HG02852 (cell line): Measurements from ENCODE around the gene FADS3.

Experiments
- ATAC-seq: cut with Tn5 transposase; IDR thresholded peaks from one replicate; pipeline ENCODE4 v1.9.1; 2021; ENCODE audit warnings: mild to moderate bottlenecking, moderate library complexity; ENCODE audit not compliant: unreplicated experiment

FADS3 gene

DNA sequence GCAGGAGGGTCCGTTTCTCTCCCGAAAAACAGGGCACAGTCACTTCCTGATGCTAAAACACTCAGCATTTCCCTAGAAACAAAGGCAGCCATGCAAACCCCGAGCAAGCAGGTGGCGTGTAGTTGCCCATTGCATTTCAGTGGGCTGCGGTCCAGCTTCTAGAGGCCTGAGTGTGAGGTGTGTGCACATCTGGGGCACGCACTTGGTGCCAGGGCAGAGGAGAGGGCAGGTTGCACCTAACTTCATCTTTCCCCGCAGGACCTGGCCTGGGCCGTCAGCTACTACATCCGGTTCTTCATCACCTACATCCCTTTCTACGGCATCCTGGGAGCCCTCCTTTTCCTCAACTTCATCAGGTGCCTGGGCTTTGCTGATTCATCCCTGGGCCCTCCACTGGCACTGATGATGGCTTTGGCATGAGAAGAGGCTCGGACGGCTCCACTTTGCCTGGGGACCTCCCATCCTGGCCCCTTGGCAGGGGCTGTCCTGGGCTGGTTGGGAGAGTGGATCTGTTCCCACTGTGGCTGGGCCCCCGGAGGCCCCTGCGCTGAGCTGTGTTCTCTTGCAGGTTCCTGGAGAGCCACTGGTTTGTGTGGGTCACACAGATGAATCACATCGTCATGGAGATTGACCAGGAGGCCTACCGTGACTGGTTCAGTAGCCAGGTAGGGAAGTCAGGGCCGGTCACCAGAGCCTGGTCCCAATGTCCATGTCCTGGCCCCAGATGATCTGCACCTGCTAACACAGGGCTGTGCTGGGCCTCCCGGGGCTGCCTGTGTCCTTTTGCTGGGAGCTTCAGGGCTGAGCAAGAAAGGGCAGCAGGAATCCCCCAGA lies 28.4 kb downstream of the FADS3 start:
- no peak for ATAC-seq

DNA sequence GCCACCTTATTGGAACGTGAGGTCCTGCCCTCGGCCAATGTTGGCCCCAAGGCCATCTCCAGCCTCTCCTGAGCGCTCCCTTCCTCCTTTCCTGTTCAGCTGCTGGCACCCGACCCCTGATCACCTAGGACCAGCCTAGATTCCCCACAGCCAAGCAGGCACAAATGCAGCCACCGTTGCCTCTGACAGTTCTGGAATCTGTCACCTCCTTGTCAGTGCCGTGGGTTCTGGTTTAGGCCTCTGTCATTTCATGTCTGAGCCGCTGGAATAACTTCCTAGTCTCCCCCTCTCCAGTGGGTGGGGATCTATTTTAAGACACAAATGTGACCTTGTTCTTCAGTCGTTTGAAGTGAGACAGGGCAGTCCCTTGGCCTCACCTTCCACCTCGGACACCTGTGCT lies 29.7 kb downstream of the FADS3 start:
- no peak for ATAC-seq

DNA sequence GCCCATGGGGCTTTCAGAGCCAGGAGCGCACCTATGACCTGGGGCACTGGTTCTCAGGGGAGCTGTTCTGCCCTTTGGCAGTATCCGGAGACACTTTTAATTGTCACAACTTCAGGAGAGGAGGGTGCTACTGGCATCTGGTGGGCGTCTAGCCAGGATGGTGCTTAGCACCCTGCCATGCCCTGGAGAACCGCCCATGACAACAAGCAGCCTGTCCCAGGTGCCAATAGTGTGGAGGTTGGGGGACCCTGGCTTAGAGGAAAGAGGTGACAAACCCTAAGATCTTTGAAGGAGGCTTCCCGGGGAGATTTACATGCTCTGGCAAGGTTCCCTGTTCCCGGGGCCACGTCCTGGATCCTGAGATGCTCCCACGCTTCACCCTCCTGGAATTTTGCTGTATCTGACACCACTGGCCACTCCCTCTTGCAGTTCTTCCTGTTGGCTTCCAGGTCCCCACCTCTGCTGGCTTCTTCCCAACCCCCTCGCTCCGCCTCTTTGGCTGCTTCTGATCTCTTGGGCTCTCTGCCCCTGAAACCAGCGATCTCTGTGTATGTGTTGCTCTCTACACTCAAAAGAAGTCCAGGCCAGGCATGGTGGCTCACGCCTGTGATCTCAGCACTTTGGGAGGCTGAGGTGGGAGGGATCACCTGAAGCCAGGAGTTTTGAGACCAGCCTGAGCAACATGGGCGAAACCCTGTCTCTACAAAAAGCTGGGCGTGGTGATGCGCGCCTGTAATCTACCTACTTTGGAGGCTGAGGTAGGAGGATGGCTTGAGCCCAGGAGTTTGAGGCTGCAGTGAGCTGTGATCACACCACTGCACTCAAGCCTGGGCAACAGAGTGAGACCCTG lies 31.1 kb downstream of the FADS3 start:
- no peak for ATAC-seq

DNA sequence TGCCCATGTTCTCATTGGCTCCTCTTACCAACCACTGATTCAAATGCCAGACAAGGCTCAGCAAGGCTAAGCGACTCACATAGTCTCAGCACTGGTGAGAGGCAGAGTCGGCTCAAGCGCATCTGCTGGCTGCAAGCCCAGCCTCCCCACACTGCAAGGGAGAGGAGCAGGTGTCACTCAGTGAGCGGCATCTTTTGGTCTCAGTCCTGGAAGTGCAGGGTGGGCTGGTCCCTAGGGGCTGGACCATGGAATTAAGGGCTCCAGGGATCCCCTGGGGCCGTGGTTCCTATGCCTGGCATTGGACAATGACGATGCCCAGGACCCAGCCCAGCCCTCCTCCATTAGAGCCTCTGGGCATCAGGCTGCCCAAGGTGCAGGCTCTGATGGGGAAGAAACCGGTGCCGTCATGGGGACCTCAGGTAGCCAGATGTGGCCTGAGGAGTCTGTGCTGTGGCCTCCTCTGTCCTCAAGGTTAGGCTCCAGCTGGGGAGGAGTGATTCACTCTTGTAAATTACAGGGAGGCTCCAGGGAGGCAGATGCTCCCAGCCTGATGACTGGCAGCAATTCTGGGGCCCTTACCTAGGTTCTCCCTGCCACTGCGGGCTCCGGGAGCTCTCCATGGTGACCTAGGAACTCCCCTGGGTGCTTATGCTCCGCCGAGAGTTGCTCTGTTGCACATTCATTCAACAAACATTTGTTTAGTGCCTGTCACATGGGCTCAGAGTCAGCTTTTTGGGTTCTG lies 35.2 kb downstream of the FADS3 start:
- ATAC-seq = no peak

DNA sequence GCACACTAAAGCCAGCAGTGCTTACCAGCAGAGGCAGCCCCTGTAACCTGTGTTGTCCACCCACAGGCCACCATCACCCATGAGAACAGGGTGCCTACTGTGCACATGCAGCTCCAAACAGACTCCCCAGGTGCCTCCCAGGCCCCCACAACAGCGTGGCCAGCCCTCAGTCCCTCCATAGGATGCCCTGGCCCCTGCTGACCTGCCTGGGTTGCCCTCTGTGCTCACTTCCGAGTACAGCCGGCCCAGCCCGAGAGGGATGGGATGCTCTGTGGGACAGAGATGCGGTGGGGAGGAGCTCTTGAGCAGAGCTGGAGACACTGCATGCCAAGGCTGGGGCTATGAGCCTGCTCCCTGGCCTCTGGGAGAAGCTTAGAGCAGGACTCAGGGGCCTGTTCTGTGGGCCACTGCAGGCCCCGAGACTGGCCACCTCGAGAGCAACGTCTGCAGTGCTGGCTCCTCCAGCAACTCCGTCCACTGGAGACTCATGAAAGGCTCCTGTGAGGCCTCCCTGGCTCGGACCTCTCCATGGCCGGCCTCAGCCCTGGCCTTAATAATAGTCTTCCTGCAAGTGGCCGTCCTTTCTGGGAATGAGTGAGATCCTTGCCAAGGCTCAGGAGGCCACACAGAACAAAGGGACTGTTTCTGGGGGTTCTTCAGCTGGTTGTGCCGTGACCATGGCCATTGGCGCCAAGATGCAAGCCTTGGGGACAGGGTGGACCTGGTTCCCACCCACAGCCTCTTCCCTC lies 36.2 kb downstream of the FADS3 start:
- no peak for ATAC-seq

DNA sequence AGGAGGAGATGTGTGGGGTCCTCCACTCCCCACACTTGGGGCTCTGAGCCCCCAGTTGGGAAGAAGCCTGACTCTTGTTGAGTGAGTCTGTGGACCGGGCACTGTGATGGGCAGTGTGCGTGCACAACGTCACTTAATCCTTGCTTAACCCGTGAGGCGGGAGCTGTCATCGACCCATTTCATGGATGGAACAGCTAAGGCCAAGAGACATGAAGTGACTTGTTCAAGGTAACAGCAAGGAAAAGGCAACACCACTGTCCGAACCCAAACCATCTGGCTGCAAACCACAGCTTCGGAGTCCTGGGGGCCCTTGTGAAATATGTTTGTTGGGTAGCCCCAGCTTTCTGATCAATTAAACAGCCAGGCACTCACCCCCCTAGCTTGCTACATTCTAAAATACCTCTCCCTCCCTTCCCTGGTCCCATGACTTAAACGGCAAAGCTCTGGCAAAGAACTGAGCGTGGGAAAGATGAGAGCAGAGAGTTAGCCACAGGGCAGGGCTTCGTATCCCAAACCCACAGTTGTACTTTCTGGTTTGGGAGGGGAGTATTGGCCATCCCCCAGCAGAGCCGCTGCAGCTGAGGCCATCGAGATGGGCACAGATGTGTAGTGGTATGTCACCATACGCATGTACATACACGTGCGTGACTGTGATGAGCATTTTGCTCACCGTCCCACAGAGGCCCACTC lies 37.0 kb downstream of the FADS3 start:
- ATAC-seq = no peak

DNA sequence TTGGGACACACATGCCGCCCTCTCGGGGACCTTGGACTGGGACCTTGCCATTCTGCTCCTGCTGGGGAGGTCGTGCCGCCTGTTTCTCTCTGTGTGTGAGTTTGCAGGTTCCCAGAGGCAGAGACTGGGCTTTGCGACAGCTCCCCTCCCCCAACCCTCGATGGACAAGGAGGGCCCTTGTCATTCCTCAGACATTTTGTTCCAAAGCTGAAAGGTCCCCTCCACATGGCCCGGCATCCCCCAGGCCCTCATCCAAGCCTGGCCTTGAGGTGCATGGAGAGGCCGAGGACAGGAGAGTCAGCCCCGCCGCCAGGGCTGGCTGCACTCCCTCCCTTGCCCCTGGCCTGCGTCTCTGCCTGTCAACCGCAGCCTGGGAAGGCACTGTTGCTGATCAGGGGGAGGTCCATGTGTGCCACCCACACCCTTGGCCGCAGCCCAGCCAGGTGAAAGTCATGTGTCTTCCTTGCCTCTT lies 37.6 kb downstream of the FADS3 start:
- ATAC-seq = no peak

DNA sequence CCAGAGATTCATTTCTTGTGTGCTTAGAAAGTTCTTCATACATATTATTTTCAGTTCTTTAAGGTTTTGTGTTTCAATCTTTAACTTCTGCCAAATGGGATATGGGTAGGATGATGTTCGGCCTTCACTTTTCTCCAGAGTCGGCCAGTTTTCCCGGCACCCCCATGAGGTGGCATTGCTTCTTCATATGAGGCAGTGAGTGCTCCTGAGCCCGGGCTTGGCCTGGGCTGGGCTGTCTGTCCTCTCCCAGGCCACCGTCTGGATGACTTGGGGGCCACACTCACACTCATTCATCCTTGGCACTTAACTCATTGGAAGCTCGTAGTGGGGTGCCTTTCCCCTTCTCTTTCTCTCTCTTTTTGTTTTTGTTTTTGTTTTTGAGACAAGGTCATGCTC lies 39.4 kb downstream of the FADS3 start:
- ATAC-seq = no peak

DNA sequence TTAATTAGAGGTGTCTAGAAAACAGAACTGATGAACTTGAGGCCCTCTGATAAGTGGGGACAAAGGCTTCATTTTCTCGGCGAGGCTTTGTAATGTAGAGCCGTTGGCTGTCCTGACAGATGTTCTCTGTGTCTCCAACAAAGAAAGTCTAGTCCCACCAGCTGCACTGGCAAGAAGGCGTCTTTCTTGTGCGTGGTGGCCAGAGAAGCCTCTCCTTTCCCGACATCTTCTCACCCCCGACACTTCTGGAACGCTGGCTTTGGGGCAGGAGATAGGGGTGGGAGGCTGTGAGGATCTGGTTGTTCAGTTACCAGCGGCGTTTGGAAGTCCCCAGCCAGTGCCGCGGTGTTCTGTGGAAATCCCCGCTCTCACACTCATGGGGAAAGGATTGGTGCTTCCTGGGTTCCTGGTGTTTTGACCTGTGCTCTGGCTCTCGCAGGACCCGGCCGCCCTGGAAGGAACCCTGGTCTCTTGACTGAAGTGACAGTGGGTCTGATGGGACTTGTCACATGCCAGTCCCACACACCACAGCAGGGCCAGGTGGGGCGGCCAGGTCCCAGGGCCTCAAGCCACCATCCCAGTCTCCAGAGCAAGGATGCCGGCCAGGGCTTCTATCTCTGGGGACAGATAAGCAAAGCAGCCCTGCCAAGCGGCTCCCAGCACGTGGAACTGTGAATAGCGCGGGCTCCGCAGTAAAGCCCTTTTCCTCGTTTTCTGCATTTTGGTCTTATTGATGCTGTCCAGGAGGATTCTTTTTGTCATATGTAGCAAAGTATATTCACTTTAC lies 40.0 kb downstream of the FADS3 start:
- ATAC-seq = no peak

DNA sequence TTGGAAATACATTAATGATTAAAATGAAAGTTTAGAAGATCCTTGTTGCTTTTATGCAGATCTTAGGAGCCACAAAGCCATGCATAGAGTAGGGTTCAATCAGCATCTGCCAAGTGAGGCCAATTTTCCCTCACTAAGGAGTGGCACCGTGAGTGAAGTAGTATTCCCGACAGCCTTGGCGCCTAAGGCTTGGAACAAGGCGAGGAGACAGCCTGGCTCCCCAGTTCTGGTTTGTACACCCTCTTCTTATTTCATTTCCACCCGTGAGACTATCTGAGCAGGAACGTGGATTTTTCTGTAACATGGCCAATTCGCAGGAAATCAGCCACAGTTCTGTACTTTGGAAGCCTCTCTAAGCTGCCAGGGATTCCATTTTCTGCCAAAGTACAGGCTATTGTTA lies 40.7 kb downstream of the FADS3 start:
- ATAC-seq = no peak

DNA sequence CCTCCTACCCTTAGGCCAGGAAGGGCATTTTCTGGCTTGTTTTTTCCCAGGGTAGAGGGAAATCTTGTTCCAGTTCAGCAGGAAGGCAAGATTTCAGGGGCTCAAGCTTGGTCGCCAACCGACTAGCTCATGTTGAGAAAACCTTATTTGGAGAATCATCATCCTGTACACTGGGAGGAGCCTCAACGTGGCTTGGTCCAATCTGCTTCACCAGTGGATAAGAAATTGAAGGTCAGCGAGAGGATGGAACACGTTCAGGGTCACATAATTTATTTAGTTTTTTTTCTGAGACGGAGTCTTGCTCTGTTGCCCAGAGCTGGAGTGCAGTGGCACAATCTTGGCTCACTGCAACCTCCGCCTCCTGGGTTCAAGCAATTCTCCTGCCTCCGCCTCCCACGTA lies 42.7 kb downstream of the FADS3 start:
- no peak for ATAC-seq

DNA sequence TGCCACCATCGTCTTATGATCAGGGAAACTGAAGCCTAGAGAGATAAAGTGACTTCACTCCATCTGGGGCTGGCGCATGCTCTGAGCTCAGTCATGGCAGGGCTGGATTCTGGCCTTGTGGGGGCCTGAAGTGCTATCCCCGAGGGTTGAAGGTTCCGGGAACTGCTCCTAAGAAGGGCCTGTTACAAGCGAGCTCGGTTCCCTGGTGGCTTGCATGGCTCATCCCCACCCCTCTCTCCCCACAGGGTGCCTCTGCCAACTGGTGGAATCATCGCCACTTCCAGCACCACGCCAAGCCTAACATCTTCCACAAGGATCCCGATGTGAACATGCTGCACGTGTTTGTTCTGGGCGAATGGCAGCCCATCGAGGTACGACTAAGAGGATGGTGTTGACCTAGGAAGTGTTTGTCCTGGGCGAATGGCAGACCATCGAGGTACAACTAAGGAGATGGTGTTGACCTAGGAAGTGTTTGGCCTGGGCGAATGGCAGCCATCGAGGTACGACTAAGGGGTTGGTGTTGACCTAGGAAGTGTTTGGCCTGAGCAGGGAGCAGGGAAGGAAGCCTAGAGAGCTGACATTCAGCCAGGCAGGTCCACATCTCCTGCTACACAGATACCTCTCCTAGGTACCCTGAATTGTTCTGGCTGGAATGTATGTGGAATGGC lies 43.3 kb downstream of the FADS3 start:
- ATAC-seq = no peak

DNA sequence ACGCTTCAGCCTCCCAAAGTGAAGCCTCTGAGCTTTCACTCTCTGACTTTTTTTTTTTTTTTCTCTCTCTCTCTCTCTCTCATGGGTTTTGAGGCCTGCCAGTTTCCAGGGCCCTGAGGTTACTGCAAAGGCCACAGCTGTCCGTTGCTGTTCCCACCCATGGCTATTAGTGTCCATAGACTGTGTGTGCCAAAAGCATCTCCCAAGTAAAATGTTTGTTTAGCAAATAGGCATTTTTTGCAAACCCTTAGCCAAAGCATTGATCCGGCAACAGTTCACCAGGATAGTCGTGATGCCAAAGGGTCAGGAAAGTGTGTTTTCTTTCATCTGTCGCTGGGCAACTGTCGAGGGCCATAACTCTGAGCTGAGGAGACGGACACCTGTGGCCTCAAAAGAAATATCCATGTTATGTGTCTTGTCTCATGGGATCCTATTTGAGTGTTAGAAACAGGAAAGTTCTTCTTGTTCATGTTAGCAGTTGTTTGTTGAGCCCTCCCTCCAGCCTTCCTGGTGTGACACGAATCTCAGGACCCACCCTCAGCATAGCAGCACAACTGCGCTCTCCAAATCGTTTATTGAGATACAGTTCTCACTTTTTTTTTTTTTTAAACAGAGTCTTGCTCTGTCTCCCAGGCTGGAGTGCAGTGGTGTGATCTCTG lies 44.9 kb downstream of the FADS3 start:
- no peak for ATAC-seq

DNA sequence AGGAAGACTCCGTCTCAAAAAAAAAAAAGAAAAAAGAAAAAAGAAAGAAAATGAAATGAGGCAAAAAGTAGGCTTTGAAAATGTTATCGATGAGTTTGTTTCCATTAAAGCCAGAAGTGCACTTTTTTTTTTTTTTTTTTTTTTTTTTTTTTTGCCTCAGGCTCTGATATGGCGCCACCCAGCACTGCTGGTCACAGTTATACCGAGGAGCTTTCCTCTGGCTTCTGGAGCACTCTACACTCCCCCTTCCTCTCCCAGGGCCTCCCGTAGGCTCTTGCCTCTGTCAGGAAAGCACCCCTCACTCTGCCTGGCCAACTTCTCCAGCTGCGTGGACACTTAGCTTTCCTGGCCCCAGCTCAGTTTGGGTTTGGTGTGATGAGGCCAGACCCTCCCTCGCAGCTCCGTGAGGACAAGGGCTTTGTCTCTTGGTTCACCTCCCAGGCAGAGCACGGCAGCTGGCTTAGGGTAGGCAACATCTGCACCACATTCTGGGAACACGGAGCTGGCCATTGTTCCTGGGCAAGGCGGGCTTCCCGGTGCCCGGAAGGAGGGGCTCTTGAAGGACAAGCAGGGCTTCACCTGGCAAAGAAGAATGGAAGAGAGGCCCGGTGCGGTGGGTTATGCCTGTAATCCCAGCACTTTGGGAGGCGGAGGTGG lies 46.3 kb downstream of the FADS3 start:
- ATAC-seq = no peak

DNA sequence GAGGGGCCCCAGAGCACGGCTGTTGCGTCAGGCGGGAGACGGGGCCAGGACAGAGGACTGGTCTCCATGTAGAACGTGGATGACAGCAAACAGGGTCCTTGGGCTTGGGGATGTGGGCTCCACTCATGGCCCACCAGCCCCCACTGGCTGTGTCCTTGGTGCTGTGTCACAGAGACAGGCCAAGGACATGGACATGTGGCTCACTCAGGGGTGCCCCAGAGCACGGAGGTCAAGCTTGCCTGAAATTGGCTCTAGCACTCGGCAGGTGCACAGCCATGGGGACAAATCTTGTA lies 48.9 kb downstream of the FADS3 start:
- no peak for ATAC-seq

DNA sequence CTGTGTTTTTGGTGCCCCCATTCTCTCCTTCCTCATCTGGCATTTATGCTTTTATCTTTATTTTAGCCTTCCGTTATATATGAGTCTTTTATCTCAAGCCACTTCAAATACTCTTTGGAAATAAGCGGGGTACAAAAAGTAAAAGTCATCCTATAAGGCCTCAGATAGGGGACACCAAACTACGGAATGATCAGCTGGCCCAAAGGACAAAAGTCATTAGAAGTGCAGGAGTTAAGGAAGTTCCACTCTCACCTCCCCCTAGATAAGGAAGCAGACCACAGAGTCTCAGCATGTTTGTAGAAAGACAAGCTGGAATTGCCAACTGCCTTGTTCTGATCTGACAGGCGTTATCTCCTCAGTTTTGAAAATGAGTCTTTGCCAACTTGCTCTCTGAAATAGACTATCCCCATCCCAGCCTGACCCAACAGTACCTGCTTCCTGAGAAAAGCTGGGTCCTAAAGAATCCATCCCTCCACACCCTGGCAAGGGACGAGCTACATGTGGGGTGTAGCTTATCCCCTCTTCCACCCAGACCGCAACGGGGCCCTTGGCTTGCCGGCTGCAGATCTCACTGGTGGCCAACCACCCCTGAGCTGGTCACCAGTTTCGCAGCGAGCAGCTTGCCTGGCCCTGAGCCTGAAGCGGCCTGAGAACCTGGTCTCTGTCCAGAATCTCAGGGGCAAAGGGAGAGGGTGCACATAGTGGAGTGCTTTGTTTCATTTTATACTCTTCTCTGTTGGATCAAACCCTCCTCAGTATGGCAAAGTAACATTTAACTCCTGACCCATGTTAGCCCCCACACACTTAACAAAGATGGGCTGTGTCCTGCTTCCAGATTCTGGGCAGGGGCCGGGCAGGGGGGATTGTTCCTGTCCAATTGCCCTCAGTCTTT lies 49.5 kb downstream of the FADS3 start:
- ATAC-seq = no peak

DNA sequence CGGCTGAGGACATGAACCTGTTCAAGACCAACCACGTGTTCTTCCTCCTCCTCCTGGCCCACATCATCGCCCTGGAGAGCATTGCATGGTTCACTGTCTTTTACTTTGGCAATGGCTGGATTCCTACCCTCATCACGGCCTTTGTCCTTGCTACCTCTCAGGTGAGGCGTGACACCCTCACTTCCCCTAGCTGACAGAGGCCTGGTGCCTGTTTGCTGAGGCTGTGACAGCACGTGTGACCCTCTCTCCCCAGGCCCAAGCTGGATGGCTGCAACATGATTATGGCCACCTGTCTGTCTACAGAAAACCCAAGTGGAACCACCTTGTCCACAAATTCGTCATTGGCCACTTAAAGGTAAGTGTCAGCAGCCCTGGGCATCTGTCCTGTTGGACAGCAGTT lies 51.0 kb downstream of the FADS3 start:
- no peak for ATAC-seq
